HEK293 (cell line): ENCODE measurements around the gene ILKAP.

Experiments
- BCL11B ChIP-seq: fragments of 450-650 bp; formaldehyde crosslinking; IDR thresholded peaks from 2 replicates; pipeline ENCODE4 v1.5.1; 2016; ENCODE audit warnings: low read depth, missing biosample characterization, missing genetic modification characterization
- KLF8 ChIP-seq: fragments of 450-650 bp; formaldehyde crosslinking; IDR thresholded peaks from 2 replicates; pipeline ENCODE4 v1.5.1; 2016; ENCODE audit warnings: missing biosample characterization, missing genetic modification characterization
- PRDM10 ChIP-seq: fragments of 450-650 bp; formaldehyde crosslinking; IDR thresholded peaks from 2 replicates; pipeline ENCODE4 v1.5.1; 2016; ENCODE audit warnings: missing biosample characterization, missing genetic modification characterization
- SCRT1 ChIP-seq: fragments of 450-650 bp; formaldehyde crosslinking; IDR thresholded peaks from 2 replicates; pipeline ENCODE4 v1.5.1; 2016; ENCODE audit warnings: missing biosample characterization, missing genetic modification characterization, borderline replicate concordance
- TRIM28 ChIP-seq: IDR thresholded peaks from 2 replicates; pipeline ENCODE4 v1.6.1; 2011; ENCODE audit warnings: low read length, control low read depth, borderline replicate concordance
- ZBTB7A ChIP-seq: fragments of 450-650 bp; formaldehyde crosslinking; IDR thresholded peaks from 2 replicates; pipeline ENCODE4 v1.5.1; 2016; ENCODE audit warnings: low read depth, missing biosample characterization, missing genetic modification characterization
- ZFP37 ChIP-seq: fragments of 450-650 bp; formaldehyde crosslinking; IDR thresholded peaks from 2 replicates; pipeline ENCODE4 v1.5.1; 2016; ENCODE audit warnings: missing biosample characterization, missing genetic modification characterization
- ZNF114 ChIP-seq: fragments of 450-650 bp; formaldehyde crosslinking; IDR thresholded peaks from 2 replicates; pipeline ENCODE4 v1.5.0; 2017; ENCODE audit warnings: missing biosample characterization, missing genetic modification characterization
- ZNF138 ChIP-seq: fragments of 450-650 bp; formaldehyde crosslinking; IDR thresholded peaks from 2 replicates; pipeline ENCODE4 v1.5.1; 2016; ENCODE audit warnings: missing biosample characterization, missing genetic modification characterization, borderline replicate concordance
- ZNF16 ChIP-seq: fragments of 450-650 bp; formaldehyde crosslinking; IDR thresholded peaks from 2 replicates; pipeline ENCODE4 v1.5.1; 2016; ENCODE audit warnings: low read depth, missing biosample characterization, missing genetic modification characterization
- ZNF184 ChIP-seq: fragments of 450-650 bp; IDR thresholded peaks from 2 replicates; pipeline ENCODE4 v1.5.1; 2018; ENCODE audit warnings: missing biosample characterization, mild to moderate bottlenecking, missing genetic modification characterization
- ZNF2 ChIP-seq: fragments of 450-650 bp; formaldehyde crosslinking; IDR thresholded peaks from 2 replicates; pipeline ENCODE4 v1.5.1; 2016; ENCODE audit warnings: missing biosample characterization, missing genetic modification characterization
- ZNF211 ChIP-seq: fragments of 450-650 bp; formaldehyde crosslinking; IDR thresholded peaks from 2 replicates; pipeline ENCODE4 v1.5.1; 2016; ENCODE audit warnings: low read depth, missing biosample characterization, missing genetic modification characterization
- ZNF280D ChIP-seq: fragments of 450-650 bp; formaldehyde crosslinking; IDR thresholded peaks from 2 replicates; pipeline ENCODE4 v1.5.1; 2016; ENCODE audit warnings: missing biosample characterization, missing genetic modification characterization
- ZNF624 ChIP-seq: fragments of 450-650 bp; formaldehyde crosslinking; IDR thresholded peaks from 2 replicates; pipeline ENCODE4 v1.5.1; 2017; ENCODE audit warnings: missing biosample characterization, missing genetic modification characterization
- ZNF629 ChIP-seq: fragments of 450-650 bp; formaldehyde crosslinking; IDR thresholded peaks from 2 replicates; pipeline ENCODE4 v1.5.1; 2017; ENCODE audit warnings: missing biosample characterization, missing genetic modification characterization
- ZNF654 ChIP-seq: fragments of 450-650 bp; formaldehyde crosslinking; IDR thresholded peaks from 2 replicates; pipeline ENCODE4 v1.5.1; 2016; ENCODE audit warnings: low read depth, missing biosample characterization, missing genetic modification characterization
- ZNF664 ChIP-seq: fragments of 450-650 bp; formaldehyde crosslinking; IDR thresholded peaks from 2 replicates; pipeline ENCODE4 v1.5.1; 2016; ENCODE audit warnings: missing biosample characterization, missing genetic modification characterization
- ZNF701 ChIP-seq: fragments of 450-650 bp; formaldehyde crosslinking; IDR thresholded peaks from 2 replicates; pipeline ENCODE4 v1.5.1; 2016; ENCODE audit warnings: missing biosample characterization, missing genetic modification characterization
- ZNF837 ChIP-seq: fragments of 450-650 bp; formaldehyde crosslinking; IDR thresholded peaks from 2 replicates; pipeline ENCODE4 v1.5.1; 2016; ENCODE audit warnings: missing biosample characterization, missing genetic modification characterization
- ZSCAN4 ChIP-seq: fragments of 450-650 bp; formaldehyde crosslinking; IDR thresholded peaks from 2 replicates; pipeline ENCODE4 v1.5.1; 2017; ENCODE audit warnings: missing biosample characterization, missing genetic modification characterization
- TF ChIP-seq, protein P1 (sequence below): fragments of 450-650 bp; formaldehyde crosslinking; IDR thresholded peaks from 2 replicates; pipeline ENCODE4 v1.5.1; 2016; ENCODE audit warnings: missing biosample characterization, missing genetic modification characterization
- TF ChIP-seq, protein P2 (sequence below): sonication (generic); formaldehyde crosslinking; IDR thresholded peaks from 2 replicates; pipeline ENCODE4 v1.8.1; 2022; ENCODE audit warnings: mild to moderate bottlenecking, moderate library complexity, missing genetic modification reagents
- TF ChIP-seq, protein P3 (sequence below): fragments of 450-650 bp; formaldehyde crosslinking; conservative IDR thresholded peaks from 2 replicates; pipeline ENCODE4 v1.5.1; 2016; ENCODE audit warnings: low read depth, missing biosample characterization, missing genetic modification characterization

ILKAP gene

GRCh38 chr2:238239863-238240756 lies 36.6 kb upstream of the ILKAP start, which contains the start of gene HES6 (continued):
- TF ChIP-seq ZNF664 (tag by site-specific recombination), result no peak
- no peak for TF ChIP-seq ZNF701 (tag by site-specific recombination)
- TF ChIP-seq, protein P1, sequence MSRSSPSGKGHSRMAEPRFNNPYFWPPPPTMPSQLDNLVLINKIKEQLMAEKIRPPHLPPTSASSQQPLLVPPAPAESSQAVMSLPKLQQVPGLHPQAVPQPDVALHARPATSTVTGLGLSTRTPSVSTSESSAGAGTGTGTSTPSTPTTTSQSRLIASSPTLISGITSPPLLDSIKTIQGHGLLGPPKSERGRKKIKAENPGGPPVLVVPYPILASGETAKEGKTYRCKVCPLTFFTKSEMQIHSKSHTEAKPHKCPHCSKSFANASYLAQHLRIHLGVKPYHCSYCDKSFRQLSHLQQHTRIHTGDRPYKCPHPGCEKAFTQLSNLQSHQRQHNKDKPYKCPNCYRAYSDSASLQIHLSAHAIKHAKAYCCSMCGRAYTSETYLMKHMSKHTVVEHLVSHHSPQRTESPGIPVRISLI (tag by site-specific recombination), result no peak
- peak; percentile 43; the same call in 1 of the 2 replicates for TF ChIP-seq BCL11B
- no peak for TF ChIP-seq ZNF654 (tag by site-specific recombination)
- TF ChIP-seq ZNF280D (tag by site-specific recombination), result no peak
- TF ChIP-seq, protein P2, sequence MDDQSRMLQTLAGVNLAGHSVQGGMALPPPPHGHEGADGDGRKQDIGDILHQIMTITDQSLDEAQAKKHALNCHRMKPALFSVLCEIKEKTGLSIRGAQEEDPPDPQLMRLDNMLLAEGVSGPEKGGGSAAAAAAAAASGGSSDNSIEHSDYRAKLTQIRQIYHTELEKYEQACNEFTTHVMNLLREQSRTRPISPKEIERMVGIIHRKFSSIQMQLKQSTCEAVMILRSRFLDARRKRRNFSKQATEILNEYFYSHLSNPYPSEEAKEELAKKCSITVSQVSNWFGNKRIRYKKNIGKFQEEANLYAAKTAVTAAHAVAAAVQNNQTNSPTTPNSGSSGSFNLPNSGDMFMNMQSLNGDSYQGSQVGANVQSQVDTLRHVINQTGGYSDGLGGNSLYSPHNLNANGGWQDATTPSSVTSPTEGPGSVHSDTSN (CRISPR knock-in tag), result no peak
- no peak for TF ChIP-seq ZNF138 (tag by site-specific recombination)
- no peak for TF ChIP-seq ZNF114 (tag by site-specific recombination)
- no peak for TF ChIP-seq ZNF16 (tag by site-specific recombination)
- no peak for TF ChIP-seq ZNF837 (tag by site-specific recombination)
- no peak for TF ChIP-seq SCRT1 (tag by site-specific recombination)
- no peak for TF ChIP-seq ZNF184
- no peak for TF ChIP-seq ZNF624 (tag by site-specific recombination)
- TF ChIP-seq KLF8 (tag by site-specific recombination), result peak; percentile 36; the same call in 1 of the 2 replicates
- TF ChIP-seq ZFP37 (tag by site-specific recombination), result no peak
- peak; percentile 61 for TF ChIP-seq PRDM10 (tag by site-specific recombination)
- TF ChIP-seq, protein P3, sequence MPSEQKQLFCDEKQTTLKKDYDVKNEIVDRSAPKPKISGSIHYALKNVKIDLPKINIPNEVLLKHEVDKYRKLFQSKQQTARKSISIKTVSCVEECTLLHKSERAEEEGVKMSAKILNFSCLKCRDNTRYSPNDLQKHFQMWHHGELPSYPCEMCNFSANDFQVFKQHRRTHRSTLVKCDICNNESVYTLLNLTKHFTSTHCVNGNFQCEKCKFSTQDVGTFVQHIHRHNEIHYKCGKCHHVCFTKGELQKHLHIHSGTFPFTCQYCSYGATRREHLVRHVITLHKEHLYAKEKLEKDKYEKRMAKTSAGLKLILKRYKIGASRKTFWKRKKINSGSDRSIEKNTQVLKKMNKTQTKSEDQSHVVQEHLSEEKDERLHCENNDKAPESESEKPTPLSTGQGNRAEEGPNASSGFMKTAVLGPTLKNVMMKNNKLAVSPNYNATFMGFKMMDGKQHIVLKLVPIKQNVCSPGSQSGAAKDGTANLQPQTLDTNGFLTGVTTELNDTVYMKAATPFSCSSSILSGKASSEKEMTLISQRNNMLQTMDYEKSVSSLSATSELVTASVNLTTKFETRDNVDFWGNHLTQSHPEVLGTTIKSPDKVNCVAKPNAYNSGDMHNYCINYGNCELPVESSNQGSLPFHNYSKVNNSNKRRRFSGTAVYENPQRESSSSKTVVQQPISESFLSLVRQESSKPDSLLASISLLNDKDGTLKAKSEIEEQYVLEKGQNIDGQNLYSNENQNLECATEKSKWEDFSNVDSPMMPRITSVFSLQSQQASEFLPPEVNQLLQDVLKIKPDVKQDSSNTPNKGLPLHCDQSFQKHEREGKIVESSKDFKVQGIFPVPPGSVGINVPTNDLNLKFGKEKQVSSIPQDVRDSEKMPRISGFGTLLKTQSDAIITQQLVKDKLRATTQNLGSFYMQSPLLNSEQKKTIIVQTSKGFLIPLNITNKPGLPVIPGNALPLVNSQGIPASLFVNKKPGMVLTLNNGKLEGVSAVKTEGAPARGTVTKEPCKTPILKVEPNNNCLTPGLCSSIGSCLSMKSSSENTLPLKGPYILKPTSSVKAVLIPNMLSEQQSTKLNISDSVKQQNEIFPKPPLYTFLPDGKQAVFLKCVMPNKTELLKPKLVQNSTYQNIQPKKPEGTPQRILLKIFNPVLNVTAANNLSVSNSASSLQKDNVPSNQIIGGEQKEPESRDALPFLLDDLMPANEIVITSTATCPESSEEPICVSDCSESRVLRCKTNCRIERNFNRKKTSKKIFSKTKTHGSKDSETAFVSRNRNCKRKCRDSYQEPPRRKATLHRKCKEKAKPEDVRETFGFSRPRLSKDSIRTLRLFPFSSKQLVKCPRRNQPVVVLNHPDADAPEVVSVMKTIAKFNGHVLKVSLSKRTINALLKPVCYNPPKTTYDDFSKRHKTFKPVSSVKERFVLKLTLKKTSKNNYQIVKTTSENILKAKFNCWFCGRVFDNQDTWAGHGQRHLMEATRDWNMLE (tag by site-specific recombination), result no peak
- TF ChIP-seq ZBTB7A (tag by site-specific recombination), result 0 out of 2 replicates have a peak, but pooled peaks have one; percentile 27
- no peak for TF ChIP-seq ZNF629 (tag by site-specific recombination)
- no peak for TF ChIP-seq ZSCAN4 (tag by site-specific recombination)
- TF ChIP-seq ZNF211, result no peak
- TF ChIP-seq ZNF2 (tag by site-specific recombination), result no peak
- no peak for TF ChIP-seq TRIM28
